ENCODE measurements around the gene APH1B.
"Not testable (repeated sequence)": the region's sequence is repeated elsewhere in the genome, so short reads cannot be mapped to it uniquely, and the experiment has no call there.

The APH1B gene

DNA sequence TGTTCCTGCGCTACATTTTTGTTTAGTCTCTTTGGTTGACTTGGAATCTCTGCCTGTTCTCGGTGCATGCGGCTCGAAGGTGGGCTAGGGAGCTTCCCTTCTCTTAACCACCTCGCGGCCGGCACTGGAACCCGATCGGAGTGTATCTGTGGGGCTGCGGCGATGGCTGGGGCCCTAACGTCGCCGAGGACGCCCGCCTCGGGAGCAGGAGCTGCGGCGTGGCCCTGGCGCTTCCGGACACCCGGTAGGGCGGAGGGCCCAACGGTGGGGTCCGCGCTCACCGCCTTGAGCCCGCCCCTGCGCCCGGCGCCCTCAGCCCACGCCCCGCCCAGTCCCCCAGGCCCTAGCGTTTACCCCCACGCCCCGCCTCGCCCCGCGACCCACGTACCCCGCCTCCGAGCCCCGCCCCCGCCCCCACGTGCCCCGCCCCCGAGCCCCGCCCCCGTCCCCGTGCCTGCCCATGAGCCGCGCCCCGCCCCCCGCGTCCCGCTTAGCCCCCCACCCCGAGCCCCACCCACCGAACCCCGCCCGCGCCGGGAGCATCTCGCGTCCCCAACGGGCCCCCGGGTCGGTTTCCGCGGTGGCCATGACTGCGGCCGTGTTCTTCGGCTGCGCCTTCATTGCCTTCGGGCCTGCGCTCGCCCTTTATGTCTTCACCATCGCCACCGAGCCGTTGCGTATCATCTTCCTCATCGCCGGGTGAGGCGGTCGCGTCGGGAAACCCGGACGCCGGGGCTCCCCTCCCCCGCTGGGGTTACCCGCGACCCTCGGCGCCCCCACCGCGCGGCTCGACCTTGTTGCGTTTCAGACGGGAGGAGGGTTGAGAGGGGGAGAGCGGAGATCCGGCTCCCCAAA lies at the start of gene APH1B:
Gene APH1B (plus strand): TSS at position 568 of the 855 bp plus-strand sequence. CDS start 19 bp downstream, at position 587.
- in situ Hi-C loops (cut with HindIII; ENCODE audit: low pct_unique_long_range_greater_than_20kb, low sequenced_read_pairs), result no loop called here
- peak; percentile 62 to 78 for DNase-seq (ENCODE audit: low read depth in 1 of 2, low spot score in 1 of 2)
- TF ChIP-seq JUND (IDR thresholded peaks at IDR 0.05; ENCODE audit: low read depth), result no peak

DNA sequence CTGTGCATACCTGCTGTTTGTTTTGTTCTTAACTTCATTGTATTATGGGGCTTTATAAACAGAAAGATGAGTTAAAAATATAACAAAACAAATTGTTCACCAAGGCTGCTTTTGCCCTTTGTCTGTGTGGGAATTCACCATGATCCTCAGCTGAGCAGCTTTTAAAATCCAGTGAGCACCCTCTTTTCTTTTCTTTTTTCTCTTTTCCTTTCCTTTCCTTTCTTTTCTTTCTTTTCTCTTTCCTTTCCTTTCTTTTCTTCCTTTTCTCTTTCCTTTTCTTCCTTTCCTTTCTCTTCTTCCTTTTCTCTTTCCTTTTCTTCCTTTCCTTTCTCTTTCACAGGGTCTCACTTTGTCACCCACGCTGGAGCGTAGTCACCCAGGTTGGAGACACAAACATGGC lies 49.7 kb upstream of the APH1B start:
- in situ Hi-C loops (cut with HindIII; ENCODE audit: low pct_unique_long_range_greater_than_20kb, low sequenced_read_pairs), result no loop called here
- TF ChIP-seq JUND (IDR thresholded peaks at IDR 0.05; ENCODE audit: low read depth), result no peak
- no peak for DNase-seq (ENCODE audit: low read depth in 1 of 2, low spot score in 1 of 2)

DNA sequence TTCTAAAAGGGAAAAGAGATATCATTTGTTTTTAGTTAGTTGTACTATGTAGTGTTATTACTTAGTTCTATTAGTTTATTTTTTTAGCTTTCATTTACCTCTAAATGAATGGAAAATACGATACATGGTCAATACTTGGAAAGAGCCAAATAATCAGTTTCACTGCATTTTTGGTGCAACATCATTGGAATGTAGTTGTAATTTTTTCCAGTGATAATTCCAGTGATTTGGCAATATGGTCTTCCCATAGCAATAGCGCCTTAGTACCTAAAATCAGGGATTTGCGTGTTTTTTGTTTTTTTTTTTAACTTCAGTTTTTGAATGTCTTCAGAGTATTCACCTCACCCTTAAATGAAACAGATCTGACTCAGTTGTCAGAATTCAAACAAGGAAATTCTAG lies 46.2 kb upstream of the APH1B start:
- TF ChIP-seq JUND (IDR thresholded peaks at IDR 0.05; ENCODE audit: low read depth), result no peak
- DNase-seq (ENCODE audit: low read depth in 1 of 2, low spot score in 1 of 2), result no peak
- in situ Hi-C loops (cut with HindIII; ENCODE audit: low pct_unique_long_range_greater_than_20kb, low sequenced_read_pairs), result no loop called here

DNA sequence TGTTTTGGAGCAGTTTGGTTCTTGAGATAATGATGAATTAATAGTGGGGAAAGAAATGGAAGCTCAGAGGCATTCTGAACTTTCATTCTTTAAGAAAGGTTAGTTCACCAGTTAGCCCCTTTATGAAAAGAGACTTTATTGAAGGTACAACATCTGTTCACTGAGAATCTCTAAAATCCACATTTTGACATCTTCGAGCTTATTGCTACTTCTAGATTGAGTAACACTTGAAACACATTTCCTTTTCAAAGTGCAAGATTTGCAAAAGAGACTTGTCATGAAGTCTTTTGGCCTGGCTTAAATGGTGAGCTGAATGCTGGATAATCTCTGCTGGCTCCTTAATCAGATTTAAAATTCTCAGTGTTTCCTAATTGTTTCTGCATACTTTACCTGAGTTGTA lies 45.7 kb upstream of the APH1B start:
- DNase-seq (ENCODE audit: low read depth in 1 of 2, low spot score in 1 of 2), result no peak
- in situ Hi-C loops (cut with HindIII; ENCODE audit: low pct_unique_long_range_greater_than_20kb, low sequenced_read_pairs), result no loop called here
- no peak for TF ChIP-seq JUND (IDR thresholded peaks at IDR 0.05; ENCODE audit: low read depth)

DNA sequence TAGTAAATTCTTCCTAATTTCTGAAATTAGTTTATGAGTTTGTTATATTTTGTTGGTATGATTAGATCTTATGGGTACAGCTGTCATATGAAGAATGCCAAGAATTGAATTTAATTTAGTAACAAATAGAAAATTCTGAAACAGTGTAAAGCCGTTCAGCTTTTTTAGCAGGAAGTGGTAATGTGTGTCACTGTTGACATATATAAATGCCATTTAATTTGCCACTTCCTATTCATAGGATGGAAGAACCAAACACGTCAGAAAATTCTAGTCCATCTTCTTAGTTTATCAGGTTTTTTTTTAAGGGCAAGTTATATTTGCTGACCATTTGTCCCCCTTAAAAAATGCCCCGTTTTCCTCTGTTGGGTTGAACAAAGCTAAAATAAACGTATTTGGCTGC lies 45.0 kb upstream of the APH1B start:
- no peak for TF ChIP-seq JUND (IDR thresholded peaks at IDR 0.05; ENCODE audit: low read depth)
- in situ Hi-C loops (cut with HindIII; ENCODE audit: low pct_unique_long_range_greater_than_20kb, low sequenced_read_pairs), result no loop called here
- DNase-seq (ENCODE audit: low read depth in 1 of 2, low spot score in 1 of 2), result no peak

DNA sequence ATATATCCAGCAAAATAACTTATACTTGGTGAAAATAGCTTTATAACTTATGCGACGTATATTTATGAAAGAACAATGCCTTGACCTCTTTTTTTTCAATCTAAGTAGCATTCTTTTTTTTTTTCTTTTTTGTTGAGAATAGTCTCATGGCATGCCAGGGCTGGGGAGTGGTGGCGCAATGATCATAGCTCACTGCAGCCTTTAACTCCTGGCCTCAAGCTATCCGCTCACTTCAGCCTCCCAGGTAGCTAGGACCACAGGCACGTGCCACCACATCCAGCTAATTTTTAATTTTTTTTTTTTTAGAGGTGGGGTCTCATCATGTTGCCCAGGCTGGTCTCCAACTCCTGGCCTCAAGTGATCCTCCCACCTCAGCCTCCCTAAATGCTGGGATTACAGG lies 44.5 kb upstream of the APH1B start:
- in situ Hi-C loops (cut with HindIII; ENCODE audit: low pct_unique_long_range_greater_than_20kb, low sequenced_read_pairs), result no loop called here
- DNase-seq (ENCODE audit: low read depth in 1 of 2, low spot score in 1 of 2), result no peak

GRCh38 chr15:63233667-63234423 lies 43.6 kb upstream of the APH1B start:
- in situ Hi-C loops (cut with HindIII; ENCODE audit: low pct_unique_long_range_greater_than_20kb, low sequenced_read_pairs), result no loop called here
- no peak for TF ChIP-seq JUND (IDR thresholded peaks at IDR 0.05; ENCODE audit: low read depth)
- DNase-seq (ENCODE audit: low read depth in 1 of 2, low spot score in 1 of 2), result no peak

More for the DNA sequence above, 44.5 kb upstream of the APH1B start:
- TF ChIP-seq JUND (IDR thresholded peaks at IDR 0.05; ENCODE audit: low read depth), result no peak

GRCh38 chr15:63234451-63234870 lies 42.9 kb upstream of the APH1B start:
- no peak for TF ChIP-seq JUND (IDR thresholded peaks at IDR 0.05; ENCODE audit: low read depth)
- in situ Hi-C loops (cut with HindIII; ENCODE audit: low pct_unique_long_range_greater_than_20kb, low sequenced_read_pairs), result no loop called here
- DNase-seq (ENCODE audit: low read depth in 1 of 2, low spot score in 1 of 2), result peak in 1 of 2 experiments; percentile 17

DNA sequence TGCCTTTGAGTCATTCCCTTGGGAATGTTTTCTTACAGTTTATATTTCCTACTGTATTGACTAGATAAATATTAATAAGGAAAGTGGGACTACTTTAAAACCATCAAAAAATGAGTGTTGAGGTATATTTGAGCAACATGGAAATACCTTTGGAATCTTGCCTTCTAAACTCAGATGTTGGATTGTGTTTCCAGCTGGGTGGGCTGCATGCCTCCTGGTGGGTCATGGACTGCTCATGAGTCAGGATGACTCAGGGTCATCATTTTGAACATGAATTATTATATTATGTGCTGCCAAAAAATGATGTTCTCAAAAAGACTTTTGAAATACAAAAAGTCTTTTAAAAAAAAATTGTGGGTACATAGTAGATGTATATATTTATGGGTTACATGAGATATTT lies 41.1 kb upstream of the APH1B start:
- no peak for TF ChIP-seq JUND (IDR thresholded peaks at IDR 0.05; ENCODE audit: low read depth)

DNA sequence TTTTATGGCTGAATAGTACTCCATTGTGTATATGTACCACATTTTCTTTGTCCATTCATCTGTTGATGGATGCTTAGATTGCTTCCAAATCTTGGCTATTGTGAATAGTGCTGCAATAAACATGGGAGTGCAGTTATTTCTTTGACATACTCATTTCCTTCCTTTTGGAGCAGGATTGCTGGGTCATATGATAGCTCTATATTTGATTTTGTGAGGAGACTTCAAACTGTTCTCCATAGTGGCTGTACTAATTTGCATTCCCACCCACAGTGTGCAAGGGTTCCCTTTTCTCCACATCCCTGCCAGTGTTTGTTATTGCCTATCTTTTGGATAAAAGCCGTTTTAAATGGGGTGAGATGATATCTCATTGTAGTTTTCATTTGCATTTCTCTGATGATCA lies 40.3 kb upstream of the APH1B start:
- DNase-seq (ENCODE audit: low read depth in 1 of 2, low spot score in 1 of 2); in situ Hi-C loops (cut with HindIII; ENCODE audit: low pct_unique_long_range_greater_than_20kb, low sequenced_read_pairs): not testable (repeated sequence)

More for the DNA sequence above, 41.1 kb upstream of the APH1B start:
- in situ Hi-C loops (cut with HindIII; ENCODE audit: low pct_unique_long_range_greater_than_20kb, low sequenced_read_pairs), result no loop called here
- DNase-seq (ENCODE audit: low read depth in 1 of 2, low spot score in 1 of 2), result no peak

- no peak for TF ChIP-seq JUND (IDR thresholded peaks at IDR 0.05; ENCODE audit: low read depth)
- in situ Hi-C loops (cut with HindIII; ENCODE audit: low pct_unique_long_range_greater_than_20kb, low sequenced_read_pairs), result no loop called here
- DNase-seq (ENCODE audit: low read depth in 1 of 2, low spot score in 1 of 2), result no peak
These were observed 39.2 kb upstream of the APH1B start for GRCh38 chr15:63238171-63238570.

- TF ChIP-seq JUND (IDR thresholded peaks at IDR 0.05; ENCODE audit: low read depth), result no peak
- in situ Hi-C loops (cut with HindIII; ENCODE audit: low pct_unique_long_range_greater_than_20kb, low sequenced_read_pairs), result no loop called here
- no peak for DNase-seq (ENCODE audit: low read depth in 1 of 2, low spot score in 1 of 2)
These were observed 38.6 kb upstream of the APH1B start for GRCh38 chr15:63238796-63239195.

GRCh38 chr15:63240109-63240508 lies 37.3 kb upstream of the APH1B start:
- in situ Hi-C loops (cut with HindIII; ENCODE audit: low pct_unique_long_range_greater_than_20kb, low sequenced_read_pairs), result no loop called here
- no peak for TF ChIP-seq JUND (IDR thresholded peaks at IDR 0.05; ENCODE audit: low read depth)
- DNase-seq (ENCODE audit: low read depth in 1 of 2, low spot score in 1 of 2), result no peak
